Sigmoid colon (tissue), 4 donors: ENCODE results near the gene PFKP.

Experiments used
- CTCF ChIP-seq, 4 experiments: fragments of 450-650 bp in 3 of 4; fragments of 200-600 bp in 1 of 4; IDR thresholded peaks; one replicate each; pipeline ENCODE4 v1.5.1; 2016 to 2019; ENCODE audit warnings: antibody characterized with exemption in 4 of 4, mild to moderate bottlenecking in 3 of 4, moderate library complexity in 2 of 4
- EP300 ChIP-seq, 4 donors: sonication (generic); formaldehyde crosslinking; IDR thresholded peaks; one replicate each; pipeline ENCODE4 v1.6.1; 2017; ENCODE audit warnings: antibody characterized with exemption in 4 of 4
- POLR2A ChIP-seq, 2 donors: fragments of 450-650 bp; IDR thresholded peaks; one replicate each; pipeline ENCODE4 v1.6.1; 2016; ENCODE audit warnings: antibody characterized with exemption in 2 of 2, mild to moderate bottlenecking in 2 of 2, moderate library complexity in 2 of 2
- POLR2AphosphoS5 ChIP-seq, 4 donors: sonication (generic); formaldehyde crosslinking; IDR thresholded peaks; one replicate each; pipeline ENCODE4 v1.6.1; 2017; ENCODE audit warnings: antibody characterized with exemption in 4 of 4

GRCh38 chr10:3062502-3063186 lies 4.7 kb upstream of the PFKP start:
- TF ChIP-seq CTCF (IDR thresholded peaks at IDR 0.05) = no peak
- no peak for TF ChIP-seq EP300 (IDR thresholded peaks at IDR 0.05)
- no peak for TF ChIP-seq POLR2A (IDR thresholded peaks at IDR 0.05)
- TF ChIP-seq POLR2AphosphoS5 (IDR thresholded peaks at IDR 0.05) = no peak
